Astrocyte of the hippocampus (primary cell): ENCODE results near the gene PFAS.
A peak's percentile ranks its signal among the peaks of the same experiment; 100 is the strongest.

Experiments used
- DNase-seq: peaks from one replicate; pipeline ENCODE4 v3.0.0; 2011; ENCODE audit warnings: low read depth, low spot score

Gene PFAS

DNA sequence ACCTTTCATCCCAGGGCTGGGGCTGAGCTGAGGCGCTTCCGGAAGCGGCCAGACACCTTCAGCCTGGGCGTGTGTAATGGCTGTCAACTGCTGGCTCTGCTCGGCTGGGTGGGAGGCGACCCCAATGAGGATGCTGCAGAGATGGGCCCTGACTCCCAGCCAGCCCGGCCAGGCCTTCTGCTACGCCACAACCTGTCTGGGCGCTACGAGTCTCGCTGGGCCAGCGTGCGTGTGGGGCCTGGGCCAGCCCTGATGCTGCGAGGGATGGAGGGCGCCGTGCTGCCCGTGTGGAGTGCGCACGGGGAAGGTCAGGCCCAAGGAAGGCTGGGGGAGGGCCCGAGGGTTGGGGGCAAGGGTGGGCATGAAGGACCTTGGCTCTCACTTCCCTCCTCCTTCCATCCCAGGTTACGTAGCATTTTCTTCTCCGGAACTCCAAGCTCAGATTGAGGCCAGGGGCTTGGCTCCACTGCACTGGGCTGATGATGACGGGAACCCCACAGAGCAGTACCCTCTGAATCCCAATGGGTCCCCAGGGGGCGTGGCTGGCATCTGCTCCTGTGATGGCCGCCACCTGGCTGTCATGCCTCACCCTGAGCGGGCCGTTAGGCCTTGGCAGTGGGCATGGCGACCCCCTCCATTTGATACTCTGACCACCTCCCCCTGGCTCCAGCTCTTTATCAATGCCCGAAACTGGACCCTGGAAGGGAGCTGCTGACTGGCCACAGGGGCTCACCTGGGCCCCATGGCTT is 19.6 kb downstream of the PFAS start:
- no peak for DNase-seq

DNA sequence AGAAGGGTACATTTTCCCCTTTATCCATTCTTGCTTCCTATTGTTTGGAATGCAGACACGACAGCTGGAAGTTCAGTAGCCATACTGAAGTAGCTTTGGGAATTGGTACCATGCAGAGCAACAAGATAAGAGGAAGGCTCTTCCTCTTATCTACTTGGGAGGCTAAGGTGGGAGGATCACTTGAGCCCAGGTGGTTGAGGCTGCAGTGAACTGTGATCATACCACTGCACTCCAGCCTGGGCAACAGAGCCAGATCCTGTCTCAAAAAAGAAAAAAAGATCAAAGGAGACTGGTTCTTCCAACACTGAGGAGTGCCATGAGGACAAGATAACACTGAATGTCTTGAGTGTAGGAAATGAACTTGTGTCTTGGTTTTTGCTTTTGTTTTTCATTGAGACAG is 23.3 kb downstream of the PFAS start:
- DNase-seq = no peak

DNA sequence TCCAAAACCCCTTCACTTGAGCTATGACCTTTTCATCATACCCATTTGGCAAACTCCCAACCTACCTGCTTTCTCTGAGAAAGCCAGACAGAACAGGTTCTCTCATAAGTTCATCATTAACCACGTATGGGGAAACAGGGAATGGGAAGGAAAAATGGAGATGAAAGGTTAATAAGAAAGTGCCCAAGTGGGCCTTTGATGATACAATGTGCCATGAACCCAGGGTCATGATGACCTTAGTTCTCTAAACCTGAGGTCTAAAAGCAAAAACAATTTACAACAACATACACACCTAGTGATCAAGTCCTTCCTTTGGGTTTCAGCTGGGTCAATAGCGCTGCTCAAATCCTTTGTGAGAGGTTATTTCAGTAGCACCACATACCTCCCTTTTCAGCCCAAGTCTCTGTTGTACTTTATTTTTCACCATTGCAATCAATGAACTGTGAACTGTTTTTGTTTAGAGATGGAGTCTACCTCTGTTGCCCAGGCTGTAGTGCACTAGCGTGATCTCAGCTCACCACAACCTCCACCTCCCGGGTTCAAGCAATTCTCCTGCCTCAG is 24.9 kb downstream of the PFAS start:
- no peak for DNase-seq

DNA sequence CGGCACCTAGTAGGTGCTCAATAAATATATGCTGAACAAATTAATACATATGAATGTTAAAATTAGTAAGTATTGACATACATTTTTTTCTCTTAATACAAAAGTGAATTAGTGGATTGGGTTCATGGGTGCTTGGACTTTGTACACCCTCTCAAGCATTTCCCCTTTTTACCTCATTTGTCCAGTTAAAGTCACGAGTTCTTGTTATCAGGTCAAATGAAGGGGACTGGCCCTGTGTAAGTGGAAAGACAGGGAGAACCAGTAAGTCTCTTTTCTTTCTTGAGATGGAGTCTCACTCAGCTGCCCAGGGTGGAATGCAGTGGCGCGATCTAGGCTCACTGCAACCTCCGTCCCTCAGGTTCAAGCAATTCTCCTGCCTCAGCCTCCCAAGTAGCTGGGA is 25.7 kb downstream of the PFAS start:
- DNase-seq = no peak

DNA sequence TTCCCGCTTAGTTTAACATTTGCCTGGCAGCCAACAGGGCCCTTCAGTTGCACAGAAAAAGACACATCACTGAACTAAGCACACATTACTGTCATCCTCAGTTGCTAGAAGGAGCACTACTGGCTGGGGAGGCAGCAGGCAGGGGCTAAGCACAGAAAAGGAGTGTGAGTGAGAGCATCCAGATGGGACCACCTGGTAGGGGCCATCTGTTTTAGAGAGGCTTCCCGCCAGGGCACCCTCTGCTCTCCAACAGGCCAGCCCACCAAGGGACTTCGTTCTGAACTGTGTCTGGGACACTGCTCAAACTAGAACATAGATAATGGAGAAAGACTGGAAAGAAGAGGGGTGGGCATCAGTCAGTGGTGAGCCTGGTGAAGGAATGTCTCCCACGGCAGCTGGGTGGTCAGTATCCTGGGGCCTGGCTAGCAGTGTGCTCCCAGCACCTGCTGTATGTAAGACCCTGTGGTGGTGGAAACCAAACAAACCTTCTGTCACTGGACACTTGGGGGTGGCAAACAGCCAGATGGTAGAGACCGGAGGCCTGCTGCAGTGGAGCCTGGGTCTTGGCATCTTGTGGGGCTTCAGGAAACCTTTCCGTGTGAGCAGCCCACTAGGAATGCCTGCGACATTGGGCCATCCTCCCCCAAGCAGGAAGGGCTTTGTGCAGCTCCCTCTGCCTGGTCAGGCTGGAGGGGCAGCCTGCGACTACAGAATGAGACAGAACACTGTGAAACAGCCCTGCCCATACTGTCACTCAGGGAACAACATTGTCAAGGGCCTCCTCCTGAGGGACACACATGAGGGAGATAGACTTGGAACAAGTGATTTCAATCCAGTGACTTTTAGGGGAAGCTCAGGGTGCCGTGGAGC is 26.6 kb downstream of the PFAS start:
- DNase-seq = no peak

DNA sequence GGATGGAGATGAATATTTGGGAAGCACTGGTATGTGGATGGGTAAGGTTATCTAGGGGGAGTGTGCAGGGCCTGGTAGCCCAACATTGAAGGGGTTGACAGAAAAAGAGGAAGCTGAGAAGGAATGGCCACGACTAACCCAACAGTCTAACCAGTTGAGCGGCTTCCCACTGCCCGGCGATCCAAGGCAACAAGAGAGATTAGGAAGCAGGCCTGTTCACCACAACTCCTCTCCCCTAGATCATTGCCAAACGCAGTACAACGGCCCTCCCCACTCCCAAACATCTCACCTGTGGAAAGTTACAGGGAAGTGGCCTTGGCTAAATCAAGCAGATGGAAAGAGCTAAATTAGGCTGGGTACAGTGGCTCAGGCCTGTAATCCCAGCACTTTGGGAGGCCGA is 28.2 kb downstream of the PFAS start:
- no peak for DNase-seq

DNA sequence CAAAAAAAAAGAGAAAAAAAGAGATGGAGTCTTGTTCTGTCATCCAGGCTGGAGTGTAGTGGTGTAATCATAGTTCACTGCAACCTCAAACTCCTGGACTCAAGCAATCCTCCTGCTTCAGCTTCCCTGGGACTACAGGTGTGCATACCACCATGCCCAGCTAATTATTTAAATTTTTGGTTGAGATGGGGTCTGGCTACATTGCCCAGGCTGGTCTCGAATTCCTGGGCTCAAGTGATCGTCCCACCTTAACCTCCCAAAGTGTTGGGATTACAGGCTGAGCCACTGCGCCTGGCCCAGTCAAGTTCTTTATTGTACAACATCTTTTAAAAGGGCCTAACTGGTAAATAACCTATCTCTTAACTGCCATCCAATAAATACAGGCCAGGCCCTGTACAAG is 33.3 kb downstream of the PFAS start:
- DNase-seq = no peak

DNA sequence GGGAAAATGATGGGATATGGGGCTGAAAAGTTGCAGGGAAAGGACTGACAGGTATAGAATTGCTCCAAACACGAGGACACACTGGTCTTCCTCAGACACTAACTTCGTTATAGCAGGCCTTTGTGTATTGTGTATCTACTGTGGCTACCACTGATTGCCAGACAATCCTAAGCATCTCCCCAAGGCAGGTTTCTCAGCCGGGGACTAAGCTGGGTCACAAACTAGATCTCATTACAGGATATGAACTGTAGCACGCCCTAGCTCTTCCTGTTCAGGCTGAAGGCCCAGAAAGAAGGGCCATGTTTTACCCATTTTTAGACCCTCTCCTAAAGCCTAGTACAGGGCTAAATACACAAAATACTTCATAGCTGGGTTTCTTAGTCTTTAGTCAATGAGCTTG is 34.3 kb downstream of the PFAS start:
- DNase-seq = no peak

DNA sequence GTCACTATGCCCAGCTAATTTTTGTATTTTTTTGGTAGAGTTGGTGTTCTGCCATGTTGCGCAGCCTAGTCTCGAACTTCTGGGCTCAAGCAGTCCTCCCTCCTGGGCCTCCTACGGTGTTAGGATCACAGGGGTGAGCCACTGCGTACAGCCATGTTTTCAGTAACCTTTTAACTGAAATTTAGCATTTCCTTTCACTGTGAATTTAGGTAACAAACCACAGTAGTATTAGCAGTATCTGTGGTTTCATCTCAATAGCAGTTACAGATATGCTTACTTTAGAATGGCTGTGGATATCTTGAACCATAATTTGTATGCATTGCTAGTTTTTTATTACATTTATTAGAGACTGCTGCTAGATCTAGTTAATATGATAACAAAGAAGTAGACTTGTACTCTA is 35.0 kb downstream of the PFAS start:
- no peak for DNase-seq

DNA sequence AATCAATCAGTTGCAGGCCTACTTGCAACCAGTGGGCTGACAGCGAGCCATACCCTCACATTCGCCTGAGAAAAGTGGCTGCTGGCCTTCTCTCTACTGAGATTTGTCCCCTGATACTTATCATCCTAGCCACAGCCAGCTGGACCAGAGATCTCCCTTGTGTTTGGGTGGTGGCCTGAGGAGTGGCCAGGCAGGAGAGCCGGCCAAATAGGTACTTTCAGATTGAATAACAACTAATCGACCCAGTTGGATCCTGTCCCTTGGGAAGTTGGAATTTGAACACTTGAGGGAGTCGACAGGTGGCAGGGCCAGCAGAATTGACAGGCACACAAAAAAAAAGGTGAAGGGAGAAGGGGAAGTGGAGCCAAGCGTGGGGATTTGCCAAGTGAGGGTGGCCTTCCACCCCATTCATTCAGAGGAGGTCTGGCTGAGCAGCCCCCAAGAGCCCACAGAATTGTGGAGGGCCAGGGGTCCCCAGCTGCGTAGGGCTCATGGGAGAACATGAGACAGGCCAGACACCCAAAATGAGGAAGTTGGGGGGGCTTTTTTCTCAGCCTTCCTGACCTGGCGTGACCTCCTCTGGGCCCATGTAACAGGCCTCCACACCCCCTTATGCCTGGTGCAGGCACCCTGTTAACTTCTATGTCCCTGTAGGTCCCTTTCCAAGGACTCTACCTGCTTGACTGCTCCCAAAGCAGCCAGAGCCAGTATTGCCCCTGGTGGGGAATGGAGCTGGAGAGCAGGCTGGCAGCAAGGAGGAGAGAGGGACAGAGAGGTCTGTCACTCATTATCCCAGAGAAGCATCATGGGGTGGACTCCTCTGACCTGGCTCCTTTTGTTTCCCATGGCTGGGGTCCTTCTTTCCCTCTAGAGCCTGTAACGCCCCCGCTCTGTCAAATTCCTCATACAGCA is 36.4 kb downstream of the PFAS start:
- DNase-seq = no peak

DNA sequence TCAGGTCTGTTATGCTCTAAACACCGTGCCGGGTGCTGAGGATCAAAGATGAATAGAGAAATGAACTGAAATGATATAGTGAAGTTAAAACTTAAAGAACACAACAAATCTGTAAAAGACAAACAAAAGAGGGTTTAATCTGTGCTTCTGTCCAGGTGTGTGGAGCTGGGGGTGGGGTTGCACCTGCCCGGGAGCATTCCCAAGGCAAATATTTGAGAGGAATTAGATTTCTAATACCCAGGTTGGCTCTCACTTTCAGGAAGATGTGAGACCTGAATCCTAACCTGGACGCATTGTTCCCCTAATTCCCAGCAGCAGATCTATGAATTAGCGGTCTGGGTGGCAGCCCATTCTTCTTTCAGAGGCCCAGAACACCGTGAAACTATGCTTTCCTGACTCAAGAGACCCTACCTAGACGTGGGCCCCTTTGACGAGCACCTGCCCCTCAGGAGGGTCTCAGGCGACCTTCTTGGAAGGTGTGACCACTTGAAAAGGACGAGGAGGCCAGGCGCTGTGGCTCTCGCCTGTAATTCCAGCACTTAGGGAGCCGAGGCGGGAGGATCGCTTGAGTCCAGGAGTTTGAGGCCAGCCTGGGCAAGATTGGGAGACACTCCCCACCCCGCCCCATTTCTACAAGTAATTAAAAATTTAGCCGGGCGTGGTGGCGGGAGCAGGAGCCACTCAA is 38.7 kb downstream of the PFAS start:
- DNase-seq = no peak

DNA sequence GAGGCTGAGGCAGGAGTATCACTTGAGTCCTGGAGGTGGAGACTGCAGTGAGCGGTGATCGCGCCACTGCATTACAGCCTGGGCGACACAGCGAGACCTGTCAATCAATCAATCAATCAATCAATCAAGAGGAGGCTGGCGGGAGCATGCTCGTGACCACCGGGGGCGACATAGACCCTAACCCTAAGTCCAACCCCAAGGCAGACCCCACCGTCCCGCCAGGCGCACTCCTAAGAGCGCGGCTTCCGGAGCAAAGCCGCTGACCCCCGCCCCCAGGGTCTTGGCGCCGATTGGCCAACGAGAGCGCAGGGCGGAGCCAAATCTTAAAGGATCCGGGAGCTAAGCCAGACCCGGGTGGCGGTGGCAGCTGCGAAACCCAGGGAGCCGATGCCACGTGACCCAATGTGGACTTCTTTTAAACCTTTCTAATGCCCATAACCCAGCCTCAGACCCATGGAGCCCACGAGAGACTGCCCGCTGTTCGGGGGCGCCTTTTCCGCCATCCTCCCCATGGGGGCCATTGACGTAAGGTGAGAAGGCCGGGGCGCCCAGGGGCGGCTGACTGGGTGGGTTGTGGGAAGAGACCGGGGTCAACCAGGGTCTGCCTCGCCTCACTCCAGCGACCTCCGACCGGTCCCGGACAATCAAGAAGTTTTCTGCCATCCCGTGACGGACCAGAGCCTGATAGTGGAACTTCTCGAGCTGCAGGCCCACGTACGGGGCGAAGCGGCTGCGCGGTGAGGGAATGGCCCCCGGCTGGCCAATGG is 39.4 kb downstream of the PFAS start, which contains the start of gene RANGRF:
Gene RANGRF (plus strand): TSS at position 335 of the 767 bp plus-strand sequence. CDS start 119 bp downstream, at position 454.
- DNase-seq = peak; percentile 92

DNA sequence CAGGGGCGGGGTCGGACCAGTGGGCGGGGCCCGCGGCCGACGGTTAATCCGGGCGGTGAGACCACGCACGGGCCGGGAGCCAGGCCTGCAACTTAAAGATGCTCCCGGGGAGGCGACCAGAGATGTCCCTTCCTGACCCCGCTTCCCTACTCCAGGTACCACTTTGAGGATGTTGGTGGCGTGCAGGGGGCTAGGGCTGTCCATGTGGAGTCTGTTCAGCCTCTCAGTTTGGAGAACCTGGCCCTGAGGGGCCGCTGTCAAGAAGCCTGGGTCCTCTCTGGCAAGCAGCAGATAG is 40.0 kb downstream of the PFAS start:
- DNase-seq = no peak

DNA sequence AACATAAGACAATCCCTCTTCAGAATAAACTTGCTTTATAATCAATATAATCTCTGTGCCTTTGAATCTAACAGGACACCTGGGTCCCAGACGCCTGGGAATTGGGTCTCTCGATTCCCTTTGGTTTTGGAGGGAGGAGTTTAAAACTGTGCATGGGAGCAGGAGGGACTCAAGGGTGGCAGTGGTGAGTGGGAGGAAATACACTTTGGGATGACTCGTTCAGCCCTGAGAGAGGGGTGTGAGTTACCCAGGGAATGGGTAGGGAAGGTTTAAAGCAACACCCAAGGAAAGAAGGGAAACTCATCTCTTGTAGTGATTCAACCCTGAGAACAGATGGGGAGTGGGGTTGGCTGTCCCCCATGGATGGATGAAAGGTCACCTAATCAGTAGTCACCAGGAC is 41.0 kb downstream of the PFAS start:
- DNase-seq = no peak

DNA sequence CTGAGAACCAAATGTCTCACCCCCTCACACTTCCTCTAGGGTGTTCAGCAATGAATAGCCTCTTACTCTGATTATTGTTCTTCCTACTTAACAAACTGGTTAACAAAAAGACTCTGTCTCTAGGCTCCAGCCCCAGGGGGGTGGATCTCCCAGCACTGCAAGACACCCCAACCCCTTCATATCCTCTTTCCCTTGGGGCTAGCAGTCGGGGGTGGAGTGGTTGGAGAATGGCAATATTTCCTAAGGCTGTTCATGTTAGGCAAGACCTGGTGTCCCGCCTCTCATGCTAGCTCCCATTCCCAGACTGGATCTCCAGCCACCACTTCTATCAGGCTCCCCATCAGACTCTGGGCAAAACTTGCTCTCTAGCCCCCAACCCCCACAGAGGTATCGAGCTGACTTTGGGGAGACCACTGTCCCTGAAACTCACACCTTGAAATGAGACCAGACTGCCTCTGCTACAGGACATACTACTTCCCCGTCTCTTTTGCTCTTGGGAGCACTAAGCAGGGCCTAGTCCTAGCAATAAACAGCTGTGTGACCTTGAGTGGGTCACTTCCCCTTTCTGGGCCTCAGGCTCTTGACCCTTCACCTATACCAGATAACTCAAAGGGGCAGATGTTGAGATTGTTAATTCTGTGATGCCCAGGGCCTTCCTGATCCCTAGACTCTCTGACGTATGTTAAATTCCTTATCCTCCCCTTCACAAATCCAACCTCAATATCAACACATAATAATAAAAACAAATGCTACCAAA is 43.7 kb downstream of the PFAS start:
- DNase-seq = no peak

DNA sequence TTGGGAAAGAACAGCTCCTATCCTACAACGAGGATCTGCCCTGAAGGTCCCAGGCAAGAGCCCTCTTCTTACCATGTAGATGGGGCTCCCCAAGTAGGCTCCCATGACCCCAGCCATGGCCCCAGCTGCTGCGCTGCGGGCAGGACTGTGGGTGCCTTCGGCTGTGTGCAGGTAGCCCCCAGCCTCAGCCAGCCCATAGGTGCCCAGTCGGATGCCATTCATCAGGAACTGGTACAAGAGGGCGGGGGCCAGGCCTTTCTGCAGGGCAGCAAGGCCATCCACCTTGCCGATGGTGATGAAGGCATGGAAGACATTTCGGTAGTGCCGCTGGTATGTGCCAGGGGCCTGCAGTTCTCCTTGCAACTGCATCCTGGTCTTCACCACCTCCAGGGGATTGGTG is 45.3 kb downstream of the PFAS start:
- DNase-seq = no peak

DNA sequence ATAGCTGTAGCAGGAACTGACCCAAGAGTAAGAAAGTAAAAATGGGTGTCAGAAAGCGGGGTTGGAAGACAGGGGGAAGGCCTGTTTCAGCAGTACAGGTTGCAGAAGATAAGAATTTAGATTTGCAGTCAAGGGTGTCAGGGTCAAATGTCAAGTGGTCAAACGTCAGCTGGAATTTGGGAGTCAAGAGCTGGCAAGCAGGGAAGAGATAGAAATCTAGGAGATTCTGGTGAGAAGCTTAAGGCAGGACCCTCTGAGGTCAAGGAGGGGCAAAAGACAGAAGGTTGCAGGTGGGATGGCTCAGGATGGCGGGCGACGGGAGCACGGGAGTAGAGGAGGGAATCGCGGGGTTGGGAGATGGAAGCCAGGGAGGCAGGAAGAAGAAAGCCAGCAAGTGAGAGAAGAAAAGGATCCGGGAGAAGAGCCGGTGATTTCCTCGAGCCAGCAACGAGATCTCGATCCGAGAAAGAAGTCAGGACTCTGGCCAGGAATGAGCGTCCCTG is 45.8 kb downstream of the PFAS start:
- DNase-seq = no peak

DNA sequence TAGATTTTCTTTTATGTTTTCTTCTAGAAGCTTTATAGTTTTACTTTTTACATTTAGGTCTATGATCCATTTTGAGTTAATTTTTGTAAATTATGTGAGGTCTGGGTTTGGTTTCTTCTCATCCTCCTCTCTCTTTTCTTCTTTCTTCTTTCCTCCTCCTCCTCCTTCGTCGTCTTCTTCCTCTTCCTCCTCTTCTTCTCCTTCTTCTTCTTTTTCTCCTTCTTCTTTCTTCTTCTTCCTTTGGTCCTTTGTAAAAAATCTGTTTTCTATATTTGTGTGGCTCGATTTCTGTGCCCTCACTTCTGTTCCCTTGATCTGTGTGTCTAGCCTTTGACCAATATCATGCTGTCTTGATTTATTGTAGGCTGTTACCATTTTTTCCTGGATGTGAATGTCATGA is 51.1 kb downstream of the PFAS start:
- DNase-seq = no peak

DNA sequence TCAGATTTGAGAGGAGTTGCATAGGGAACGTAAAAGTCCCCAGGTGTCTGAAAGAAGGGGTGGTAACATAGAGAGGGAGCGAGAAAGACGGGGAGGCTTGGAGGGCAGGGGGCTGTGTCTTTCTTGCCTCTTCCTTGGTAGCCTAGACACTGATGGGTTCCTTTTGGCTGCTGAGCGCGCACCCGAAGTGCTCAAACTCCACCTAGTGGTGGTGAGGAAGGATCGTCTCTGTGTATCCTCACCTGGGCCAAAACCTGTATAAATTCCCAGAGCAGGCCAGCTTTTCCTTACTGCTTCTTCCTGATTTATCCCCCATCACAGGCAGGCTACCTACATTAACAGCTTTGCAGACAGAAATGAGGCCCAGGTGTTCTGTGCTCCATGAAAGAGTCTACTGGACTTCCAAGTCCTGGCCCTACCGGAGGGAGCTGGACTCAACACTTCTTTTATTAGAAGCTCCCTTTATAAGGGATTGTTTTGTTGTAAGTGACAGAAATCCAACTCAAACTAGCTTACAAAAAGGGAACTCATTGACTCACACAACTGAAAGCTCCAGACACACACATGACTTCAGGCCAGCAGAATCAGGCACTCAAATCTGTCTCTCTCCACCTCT is 51.6 kb downstream of the PFAS start:
- DNase-seq = peak; percentile 80
